HG02678 (cell line): ENCODE data around the gene FOXN4.
"Not testable (repeated sequence)": the region's sequence is repeated elsewhere in the genome, so short reads cannot be mapped to it uniquely, and the experiment has no call there.

ENCODE experiments used
- ATAC-seq: cut with Tn5 transposase; IDR thresholded peaks from one replicate; pipeline ENCODE4 v1.9.1; 2021; ENCODE audit warnings: mild to moderate bottlenecking, moderate library complexity; ENCODE audit not compliant: unreplicated experiment

Gene FOXN4

GRCh38 chr12:109308534-109309380, at the start of gene FOXN4:
Gene FOXN4, minus strand, starts transcription at chr12:109309284. Its CDS starts 963 bp downstream, at chr12:109308321.
- no peak for ATAC-seq

GRCh38 chr12:109358154-109358869, 49.2 kb upstream of the FOXN4 start:
- peak; percentile 51 for ATAC-seq

GRCh38 chr12:109357032-109357431, 47.9 kb upstream of the FOXN4 start:
- no peak for ATAC-seq

- no peak for ATAC-seq
Measured at GRCh38 chr12:109356577-109356976, 47.5 kb upstream of the FOXN4 start.

GRCh38 chr12:109352184-109352583, 43.1 kb upstream of the FOXN4 start:
- no peak for ATAC-seq

- no peak for ATAC-seq
Measured at GRCh38 chr12:109347589-109347988, 38.5 kb upstream of the FOXN4 start, which contains the start of gene MYO1H. Gene MYO1H, plus strand, starts transcription at chr12:109347900. Its CDS starts 61 bp downstream, at chr12:109347961.

GRCh38 chr12:109346920-109347319, 37.8 kb upstream of the FOXN4 start:
- no peak for ATAC-seq

GRCh38 chr12:109345428-109345827, 36.3 kb upstream of the FOXN4 start:
- ATAC-seq = no peak

GRCh38 chr12:109343677-109344076, 34.6 kb upstream of the FOXN4 start:
- no peak for ATAC-seq

GRCh38 chr12:109336593-109336992, 27.5 kb upstream of the FOXN4 start:
- ATAC-seq = no peak

- no peak for ATAC-seq
Measured at GRCh38 chr12:109334887-109335286, 25.8 kb upstream of the FOXN4 start.

- no peak for ATAC-seq
Measured at GRCh38 chr12:109331301-109331952, 22.3 kb upstream of the FOXN4 start.

GRCh38 chr12:109330282-109331230, 21.5 kb upstream of the FOXN4 start:
- ATAC-seq = no peak

- no peak for ATAC-seq
Measured at GRCh38 chr12:109329686-109330085, 20.6 kb upstream of the FOXN4 start.

GRCh38 chr12:109329003-109329402, 19.9 kb upstream of the FOXN4 start:
- ATAC-seq = no peak

- not testable (repeated sequence) for ATAC-seq
Measured at GRCh38 chr12:109321294-109321693, 12.2 kb upstream of the FOXN4 start.

GRCh38 chr12:109310247-109311125, 1.4 kb upstream of the FOXN4 start:
- ATAC-seq = no peak

GRCh38 chr12:109309381-109310246, 530 bp upstream of the FOXN4 start:
- ATAC-seq = no peak
